Mesenteric fat pad (tissue), 1 donor: ENCODE results near the gene TNS3. TPM values are rescaled to one million over a fixed set of nuclear protein-coding genes. Genes with fewer than 3 reads are reported as not detected.

ENCODE experiments used
- DNase-seq: peaks from one replicate; pipeline ENCODE4 v3.0.0-alpha.2; 2020; ENCODE audit warnings: low spot score
- total RNA-seq: library from RNA; stranded (reverse); fragmentation: NEBNext Ultra II Directional; extraction: Animal tissue kit (Norgen Biotek cat#: 25700); gene quantifications from one replicate; pipeline ENCODE4 v1.2.1, GENCODE V29; 2021
- donor health status: DM: yes; HTN: yes; CAD: no.

TNS3 gene
- total RNA-seq, 1 donor from 2014 or later = 152 TPM

DNA sequence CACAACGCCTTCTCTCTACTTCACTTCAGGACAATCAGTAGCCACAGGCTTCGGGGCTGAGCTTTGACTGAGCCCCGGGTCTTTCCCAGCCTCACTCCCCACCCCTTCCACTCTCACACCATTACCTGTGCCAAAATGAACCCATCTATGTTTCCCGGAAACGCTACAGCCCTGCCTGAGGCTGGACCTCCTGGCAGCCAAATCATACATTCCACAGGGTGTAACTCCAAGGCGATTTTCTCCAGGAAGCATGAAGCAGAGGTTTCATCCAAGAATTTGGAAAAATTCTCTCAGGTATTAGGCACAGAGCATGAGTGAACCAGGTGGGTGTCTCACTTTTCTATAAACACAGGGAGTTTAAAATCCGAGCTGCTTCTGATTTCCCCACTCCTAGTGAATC lies 286.3 kb downstream of the TNS3 start:
- peak; percentile 33 for DNase-seq

DNA sequence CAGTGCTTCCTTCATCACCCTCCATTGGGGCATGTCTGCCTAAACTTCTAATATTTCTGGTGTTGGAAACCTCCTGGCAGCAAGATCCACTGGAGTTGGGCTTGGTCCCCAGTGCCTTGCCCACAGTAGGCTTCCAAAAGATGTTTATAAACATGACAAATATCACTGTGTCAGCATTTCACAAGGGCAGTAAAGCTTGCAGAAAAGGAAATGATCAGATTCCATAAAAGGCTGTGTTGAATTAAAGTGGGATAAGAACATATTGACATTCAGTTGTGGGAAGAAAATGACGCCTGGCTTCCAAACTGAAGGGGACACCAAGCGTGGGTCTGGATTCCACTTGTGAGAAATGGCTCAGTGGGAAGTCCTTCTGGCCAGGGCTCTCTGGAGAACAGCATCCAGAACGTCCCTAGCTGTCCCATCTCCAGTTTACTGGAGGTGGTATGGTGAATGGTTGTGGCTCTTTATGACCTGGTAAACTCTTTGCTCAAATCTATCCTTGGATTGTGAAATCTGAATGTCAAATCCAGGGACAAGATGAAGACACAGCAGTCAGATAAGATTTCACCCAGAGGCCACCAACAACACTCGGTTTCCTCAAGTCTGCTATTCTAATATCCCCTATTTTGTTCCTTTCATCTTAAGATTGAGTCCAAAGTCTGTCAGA lies 287.2 kb downstream of the TNS3 start:
- DNase-seq = peak; percentile 14

DNA sequence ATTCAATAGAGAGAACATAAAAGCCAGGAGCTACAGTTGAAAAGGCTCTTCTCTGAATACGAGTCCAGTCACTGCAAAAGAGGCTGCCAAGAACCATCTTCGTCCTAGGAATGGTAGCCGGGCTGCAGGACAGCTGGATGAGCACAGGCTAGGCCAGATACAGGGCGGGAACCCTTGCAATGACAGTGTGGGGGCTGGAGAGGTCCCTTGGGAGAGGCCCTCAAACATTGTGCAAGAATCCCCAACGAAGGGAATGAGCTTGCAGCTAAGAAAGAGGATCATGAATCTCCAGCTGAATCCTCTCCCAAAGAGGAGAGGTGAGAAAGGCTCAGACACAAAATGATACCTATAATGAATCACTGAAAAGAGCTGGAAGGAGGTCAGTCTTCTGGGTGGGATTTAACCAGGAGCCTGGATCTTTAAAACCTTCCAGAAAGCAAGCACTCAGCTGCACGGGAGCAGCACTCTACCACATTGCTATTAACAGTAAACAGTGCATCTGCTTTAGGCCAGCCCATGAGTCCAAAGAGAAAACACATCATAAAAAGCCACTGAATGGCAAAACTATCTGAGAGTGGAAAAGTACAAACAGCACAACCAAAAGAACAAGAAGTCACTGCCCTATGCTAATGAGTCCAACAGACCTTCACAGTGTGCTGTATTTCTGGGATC lies 287.9 kb downstream of the TNS3 start:
- DNase-seq = peak; percentile 86

DNA sequence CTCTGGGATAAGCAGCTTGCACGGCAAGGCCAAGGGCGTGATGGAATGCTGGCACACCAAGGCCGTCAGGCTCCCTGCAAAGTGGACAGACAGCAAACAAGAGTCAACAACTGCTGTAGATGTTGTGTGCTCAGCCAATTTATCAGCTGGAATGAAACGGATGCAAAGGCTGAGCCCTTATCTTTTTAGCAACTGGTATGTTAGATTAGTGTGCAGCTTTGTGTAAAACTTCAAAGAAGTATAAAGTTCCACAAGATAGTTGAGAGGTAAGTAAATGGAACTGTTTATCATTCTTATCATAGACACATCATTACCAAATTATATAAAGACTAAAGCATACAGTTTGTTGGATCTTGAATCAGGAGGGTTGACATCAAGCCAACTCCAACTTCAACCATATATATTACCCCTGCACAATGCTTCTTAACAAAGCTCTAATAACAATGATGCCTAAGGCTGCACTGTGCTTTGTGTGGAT lies 289.0 kb downstream of the TNS3 start:
- DNase-seq = no peak

DNA sequence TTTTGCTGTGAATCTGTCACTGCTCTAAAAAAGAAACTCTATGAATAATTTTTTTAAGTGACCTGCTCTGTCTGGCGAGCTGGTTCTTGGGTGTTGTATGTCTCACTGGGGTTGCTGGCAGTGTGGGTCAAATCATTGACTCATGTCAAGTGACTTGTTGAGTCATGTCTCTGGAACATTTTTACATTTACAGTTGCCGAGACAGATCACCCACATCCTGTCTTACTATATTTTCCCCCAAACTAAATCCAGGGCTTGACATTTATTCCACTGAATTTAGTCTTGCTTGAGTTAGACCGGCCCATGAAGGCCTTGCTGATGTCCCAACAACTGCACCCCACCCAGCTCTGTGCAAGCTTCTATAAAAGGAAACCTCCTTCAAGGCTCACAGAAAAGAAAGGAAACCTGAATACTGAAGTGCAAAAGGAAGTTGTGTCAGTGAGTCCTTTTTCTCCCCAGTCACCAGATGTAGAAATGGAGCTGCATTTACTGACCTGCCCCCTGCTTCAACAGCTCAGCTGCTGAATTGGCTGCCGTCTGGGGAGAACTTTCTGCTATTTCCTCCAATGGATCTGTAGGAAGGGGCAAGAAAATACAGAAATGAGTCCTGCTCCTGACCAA lies 290.3 kb downstream of the TNS3 start:
- DNase-seq = peak; percentile 18

DNA sequence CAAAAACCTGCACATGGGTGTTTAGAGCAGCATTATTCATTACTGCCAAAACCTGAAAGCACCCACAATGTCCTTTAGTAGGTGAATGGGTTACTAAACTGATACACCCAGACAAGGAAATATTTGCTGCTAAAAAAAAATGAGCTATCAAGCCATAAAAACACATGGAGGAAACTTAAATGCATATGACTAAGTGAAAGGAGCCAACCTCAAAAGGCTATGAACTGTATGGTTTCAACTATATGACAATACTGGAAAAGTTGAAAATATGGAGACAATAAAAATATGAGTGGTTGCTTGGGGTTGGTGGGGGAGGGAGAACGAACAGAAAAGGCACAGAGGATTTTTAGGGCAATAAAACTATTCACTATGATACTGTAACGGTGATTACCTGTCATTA lies 291.0 kb downstream of the TNS3 start:
- no peak for DNase-seq

DNA sequence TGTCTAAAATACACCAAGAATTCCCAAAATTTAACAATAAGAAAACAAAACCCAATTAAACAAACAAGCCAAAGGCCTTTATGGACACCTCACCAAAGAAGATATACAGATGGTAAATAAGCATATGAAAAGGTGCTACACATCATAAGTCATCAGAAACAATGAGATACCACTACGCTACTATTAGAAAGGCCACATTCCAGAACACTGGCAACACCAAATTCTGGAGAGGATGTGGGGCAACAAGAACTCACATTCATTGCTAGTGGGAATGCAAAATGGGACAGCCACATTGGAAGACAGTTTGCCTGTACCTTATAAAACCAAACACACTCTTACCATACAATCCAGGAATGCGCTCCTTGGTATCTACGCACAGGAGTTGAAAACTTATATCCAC lies 291.4 kb downstream of the TNS3 start:
- DNase-seq = no peak

DNA sequence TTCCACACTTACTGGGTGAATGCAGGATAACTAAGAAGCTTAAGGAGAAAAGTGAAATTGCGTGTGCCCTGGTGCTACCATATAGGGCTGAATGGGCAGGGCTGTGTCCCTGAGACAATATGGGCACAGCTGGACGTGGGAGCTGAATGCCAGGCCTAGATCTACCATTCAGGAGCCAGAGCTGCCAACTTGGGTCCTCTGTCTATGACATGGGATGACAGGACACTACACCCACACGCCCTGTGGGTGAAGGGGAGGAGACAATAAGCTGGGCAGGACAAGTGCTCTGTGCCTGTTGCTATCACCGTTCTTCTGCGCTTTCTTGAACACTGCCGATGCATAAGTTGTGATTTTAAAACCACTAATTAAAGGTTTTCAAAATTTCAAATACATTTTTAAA lies 293.9 kb downstream of the TNS3 start:
- DNase-seq = no peak

DNA sequence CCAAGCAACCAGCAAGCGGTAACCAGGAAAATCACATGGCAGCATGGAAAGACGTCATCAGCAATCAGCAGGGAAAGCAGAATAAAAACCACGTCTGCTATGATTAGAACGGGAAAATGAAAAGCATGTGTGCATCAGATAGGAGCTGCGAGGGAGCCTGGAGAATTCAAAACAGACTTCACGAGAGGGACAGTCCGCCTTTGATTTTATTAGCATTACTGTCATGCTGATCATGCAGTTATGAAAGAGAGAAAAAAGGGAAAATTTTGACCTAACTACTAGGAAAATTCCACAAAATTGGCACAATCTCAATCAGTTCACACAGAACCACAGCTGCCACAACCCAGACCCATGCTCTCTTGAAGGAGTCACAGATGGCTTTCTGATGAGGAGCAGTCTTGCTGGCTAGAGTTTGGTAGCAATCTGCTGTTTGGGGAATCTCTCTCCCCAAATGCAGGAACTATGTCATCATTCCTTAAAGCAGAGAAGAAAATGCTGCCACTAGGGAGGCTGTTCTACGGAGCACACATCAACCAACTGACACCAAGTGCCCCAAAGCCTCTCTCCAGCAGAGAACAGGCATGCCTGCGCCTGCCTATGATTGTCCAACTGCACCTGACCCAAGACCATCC lies 295.9 kb downstream of the TNS3 start:
- DNase-seq = no peak

DNA sequence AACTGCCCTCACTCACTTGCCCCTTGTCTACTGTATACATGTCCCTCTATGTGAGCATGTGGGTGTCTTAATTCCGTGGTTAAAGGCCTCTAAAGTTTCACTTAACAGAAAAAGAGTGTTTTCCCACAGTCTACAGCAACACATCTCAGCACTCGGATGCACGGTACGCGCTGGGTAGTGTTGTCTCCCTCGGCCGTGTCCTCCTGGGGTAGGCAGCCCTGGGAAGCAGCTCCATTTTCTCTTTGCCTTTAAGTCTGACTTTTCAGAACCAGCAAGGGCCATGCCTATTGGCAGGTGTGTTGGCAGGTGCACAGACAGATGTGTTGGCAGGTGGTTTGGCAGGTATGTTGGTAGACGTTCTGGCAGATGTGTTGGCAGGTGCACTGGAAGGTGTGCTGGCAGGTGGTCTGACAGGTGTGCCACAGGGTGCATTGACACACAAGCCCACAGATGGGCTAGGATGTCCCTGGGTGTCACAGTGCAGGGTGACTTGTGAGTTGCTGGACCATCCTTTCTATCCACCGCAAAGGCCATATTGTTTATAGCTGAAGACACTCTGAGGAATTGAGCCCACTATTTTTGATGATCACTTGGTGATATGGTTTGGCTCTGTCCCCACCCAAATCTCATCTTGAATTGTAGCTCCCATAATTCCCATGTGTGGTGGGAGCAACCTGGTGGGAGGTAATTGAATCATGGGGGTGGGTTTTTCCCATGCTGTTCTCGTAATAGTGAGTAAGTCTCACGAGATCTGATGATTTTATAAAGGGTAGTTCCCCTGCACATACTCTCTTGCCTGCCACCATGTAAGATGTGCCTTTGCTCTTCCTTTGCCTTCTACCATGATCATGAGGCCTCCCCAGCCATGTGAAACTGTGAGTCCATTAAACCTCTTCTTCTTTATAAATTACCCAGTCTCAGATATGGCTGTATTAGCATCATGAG lies 296.9 kb downstream of the TNS3 start:
- no peak for DNase-seq

DNA sequence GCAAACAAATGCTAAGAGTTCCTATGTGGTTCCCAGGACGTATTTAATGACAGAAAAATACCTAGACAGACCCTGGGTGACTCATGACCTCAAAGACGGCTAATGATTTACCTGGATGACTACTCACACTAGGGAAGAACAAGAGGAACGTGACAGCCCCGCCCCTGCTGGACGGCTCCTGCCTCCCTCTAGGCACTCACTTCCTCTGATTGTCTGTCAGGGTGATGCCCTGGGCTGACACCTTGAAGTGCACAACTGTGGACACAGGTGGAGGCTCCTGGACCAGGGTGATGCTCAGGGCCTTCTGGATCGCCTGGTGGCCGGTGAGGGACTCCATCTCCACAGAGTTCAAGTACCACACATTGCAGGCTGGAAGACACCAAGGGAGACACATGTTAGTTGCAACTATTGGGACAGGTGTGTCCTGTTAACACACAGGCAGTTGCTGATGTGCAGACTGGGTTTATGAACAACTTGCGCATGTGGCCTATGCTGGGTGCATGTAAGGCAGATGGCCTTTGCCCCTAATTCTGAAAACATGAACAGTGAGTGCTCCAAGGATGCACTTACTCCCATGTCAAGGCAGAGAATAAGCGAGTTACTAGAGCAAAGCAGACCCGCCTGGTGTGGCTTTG lies 298.3 kb downstream of the TNS3 start:
- DNase-seq = no peak

DNA sequence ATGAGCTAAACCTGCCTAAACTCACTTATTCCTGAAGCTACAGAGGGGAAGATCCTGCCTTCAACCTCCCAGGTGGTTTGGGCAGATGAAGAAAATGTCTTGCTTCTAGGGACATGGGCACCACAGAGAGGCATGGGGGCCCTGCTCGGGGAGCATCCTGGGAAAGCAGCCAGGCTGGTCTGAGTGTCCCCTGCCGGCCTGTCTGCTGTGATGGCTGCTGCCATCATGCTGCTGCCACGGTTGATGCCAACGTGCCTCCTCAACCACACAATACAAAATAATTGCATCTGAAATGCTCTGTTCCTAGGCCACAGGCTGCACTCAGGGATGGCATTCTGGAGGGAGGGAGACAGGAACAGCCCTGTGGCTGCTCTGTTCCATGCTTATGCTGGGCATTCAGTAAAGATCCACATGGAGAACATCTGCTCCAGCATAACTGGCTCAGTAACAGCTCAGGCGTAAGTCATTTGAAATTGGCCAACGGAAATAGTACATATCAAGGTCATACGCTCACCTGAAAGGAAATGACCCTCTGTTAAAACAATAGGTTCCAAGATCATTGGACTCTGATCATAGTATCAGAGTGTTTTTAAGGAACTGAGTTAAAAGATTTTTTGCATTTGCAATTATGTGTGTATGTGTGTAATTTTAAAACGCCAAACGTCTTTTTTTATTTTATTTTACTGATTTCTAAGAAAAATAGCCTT lies 299.0 kb downstream of the TNS3 start:
- no peak for DNase-seq

DNA sequence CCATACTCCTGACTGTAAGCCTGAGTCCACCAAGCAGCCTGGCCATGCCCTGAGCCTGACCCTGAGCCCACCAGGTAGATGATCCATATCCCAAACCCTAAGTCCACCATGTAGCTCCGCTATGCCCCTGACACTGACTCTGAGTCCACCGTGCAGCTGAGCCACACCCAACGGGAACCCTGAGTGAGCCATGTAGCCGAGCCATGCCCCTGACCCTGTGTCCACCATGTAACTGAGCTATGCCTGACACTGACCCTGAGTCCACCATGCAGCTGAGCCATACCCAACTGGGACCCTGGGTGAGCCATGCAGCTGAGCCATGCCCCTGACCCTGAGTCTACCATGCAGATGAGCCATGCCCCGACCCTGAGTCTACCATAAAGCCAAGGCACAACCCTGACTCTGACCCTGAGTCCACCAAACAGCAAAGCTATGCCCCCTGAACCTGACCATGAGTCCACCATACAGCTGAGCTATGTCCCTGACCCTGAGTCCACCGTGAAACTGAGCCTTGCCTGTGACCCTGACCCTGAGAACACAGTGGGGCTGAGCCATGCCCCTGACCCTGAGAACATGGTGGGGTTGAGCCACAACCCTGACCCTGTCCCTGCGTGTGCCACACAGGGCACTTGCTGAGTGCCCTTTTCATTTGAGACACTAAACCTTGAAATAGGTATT lies 299.8 kb downstream of the TNS3 start:
- DNase-seq = no peak

DNA sequence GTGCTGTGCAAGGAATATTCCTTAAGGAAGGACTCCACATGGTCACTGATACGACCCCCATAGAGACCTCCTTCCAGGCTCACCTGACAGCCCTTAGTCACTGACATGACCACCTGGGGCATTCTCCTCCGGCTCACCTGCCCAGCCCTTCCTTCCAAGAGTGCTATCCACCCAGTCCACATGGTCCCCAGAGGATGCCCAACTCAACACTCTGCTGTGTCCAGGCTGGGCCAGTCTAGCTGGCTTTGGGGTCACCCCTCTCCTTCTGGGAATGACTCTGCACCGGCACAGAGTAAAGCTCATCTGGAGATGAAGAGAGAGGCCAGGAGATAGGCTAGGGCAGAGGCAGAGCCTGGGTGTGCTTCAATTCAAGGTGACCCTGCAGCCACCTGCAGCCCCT lies 300.8 kb downstream of the TNS3 start:
- DNase-seq = no peak

DNA sequence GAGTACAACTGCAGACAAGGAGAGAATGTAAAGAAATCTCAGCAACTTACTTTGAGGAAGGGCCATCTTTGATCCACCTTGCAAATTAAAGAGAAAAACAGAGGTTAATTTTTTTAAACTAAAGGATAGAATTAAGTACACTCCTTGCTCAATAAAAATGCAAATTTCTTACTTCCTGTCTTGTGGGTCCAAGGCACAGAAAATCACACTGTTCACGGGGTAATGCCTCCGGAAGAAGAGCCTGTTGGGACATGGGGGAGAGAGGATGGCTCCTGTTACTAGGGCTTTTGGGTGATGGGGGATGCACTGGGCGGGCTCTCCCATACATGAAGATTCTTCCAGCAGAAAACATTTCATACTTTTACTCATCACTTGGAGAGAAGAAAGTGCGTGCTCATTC lies 301.8 kb downstream of the TNS3 start:
- DNase-seq = no peak

DNA sequence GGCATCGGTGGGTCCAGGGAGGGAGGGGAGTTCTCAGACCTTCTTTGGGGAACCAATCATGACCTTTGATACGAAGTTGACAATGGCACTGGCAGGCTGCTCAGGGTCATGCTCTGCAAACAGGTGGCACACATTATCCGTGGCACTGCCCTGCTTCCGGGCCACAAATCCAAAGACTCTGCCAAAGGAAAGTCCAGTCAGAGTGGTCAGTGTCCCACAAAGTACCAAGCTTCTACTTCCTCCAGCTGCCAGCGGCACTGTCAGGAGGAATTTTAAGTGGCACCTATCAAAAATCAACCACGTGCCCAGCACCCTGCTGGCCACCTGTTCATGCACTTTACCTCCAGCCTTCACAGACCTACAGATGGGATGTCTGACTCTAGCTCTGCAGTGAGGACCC lies 303.9 kb downstream of the TNS3 start:
- no peak for DNase-seq

DNA sequence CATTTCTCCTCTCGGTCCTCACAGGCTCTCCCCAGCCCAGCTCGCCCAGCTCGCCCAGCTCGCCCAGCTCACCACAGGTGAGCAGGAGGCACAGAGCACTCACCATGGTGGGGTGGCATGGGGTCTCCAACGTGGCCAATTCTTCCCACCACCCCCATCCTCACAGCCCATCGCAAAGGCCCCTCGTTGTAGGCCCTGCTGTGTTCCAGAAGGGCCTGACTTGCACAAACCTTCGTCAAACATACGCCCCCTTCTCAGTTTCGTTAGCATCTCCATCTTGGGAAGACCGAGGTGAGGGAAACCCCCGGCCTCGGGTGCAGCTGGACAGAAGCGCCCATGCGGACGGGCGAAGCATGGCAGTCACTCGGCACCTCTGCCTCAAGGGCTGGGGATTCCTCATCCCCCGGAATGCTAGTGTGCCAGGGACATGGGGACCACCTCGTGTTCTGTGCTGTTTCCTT lies 304.6 kb downstream of the TNS3 start:
- no peak for DNase-seq

DNA sequence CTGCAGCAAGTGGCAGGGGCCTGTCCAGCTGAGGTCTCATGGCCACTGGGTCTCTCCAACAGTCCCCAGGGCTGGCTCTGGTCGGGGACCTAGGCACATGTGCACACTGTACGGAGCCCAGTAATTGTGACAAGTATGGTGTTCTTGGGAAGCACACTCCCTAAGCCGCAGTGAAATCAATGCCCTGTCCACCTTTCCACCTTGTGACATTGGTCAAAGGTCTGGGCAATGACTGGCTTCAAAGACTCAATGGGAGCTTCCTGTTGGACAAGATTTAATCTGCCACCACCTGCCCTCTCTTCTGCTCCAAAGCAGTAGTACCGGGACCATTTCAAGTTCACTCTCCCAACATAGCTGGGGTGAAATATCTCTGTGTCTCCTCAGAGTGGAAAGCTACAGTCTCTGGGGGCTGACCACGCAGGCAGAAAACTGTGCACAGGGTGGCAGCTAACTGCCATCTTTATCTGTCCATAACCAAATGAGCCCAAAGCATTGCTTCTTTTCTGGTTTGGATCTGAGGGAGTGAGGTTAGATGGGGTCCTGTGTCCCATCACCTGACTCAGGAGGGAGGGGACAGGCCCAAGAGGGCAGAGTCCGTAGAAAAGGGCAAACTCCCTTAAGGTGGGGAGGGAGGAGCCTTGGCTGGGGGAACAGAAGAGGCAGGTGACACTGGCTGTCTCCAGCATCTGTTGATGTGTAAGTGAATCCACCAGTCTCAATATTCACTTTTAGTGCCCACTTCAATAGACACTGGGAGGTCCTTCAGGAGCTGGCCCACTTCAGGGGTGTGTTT lies 307.7 kb downstream of the TNS3 start:
- DNase-seq = no peak
